GM11168 (cell line): Measurements from ENCODE around the gene TTC7B.
"Not testable (repeated sequence)": the region's sequence is repeated elsewhere in the genome, so short reads cannot be mapped to it uniquely, and the experiment has no call there.

Experiments
- in situ Hi-C: fragments of 300-500 bp; cut with MboI; formaldehyde crosslinking; loops from one replicate; pipeline ENCODE4 v1.12.0; 2022; ENCODE audit warnings: low sequenced_read_pairs; ENCODE audit not compliant: unreplicated experiment

The TTC7B gene

GRCh38 chr14:90815822-90816662 lies at the start of gene TTC7B:
Gene TTC7B (minus strand): TSS chr14:90816430. CDS start chr14:90816295, 135 bp downstream.
- in situ Hi-C loops: no loop called here

GRCh38 chr14:90864741-90865140 lies 48.5 kb upstream of the TTC7B start:
- in situ Hi-C loops: no loop called here

- in situ Hi-C loops: no loop called here
These were observed 42.3 kb upstream of the TTC7B start for GRCh38 chr14:90858511-90858910.

- in situ Hi-C loops: no loop called here
These were observed 41.6 kb upstream of the TTC7B start for GRCh38 chr14:90857866-90858265.

DNA sequence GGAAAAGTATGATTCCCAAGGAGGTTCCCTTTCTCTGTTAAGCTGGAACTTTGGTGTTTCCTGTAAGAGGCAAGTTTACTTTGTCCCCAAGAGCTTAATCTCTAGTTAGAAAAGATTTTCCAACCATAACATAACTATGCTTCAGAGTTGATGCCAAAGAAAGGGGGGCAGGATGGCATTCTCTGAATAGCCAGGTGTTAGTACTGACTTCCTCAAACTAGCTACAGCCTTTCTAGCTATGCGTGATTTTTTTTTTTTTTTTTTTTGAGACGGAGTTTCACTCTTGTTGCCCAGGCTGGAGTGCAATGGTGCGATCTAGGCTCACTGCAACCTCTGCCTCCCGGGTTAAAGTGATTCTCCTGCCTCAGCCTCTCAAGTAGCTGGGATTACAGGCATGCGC lies 39.9 kb upstream of the TTC7B start:
- in situ Hi-C loops: not testable (repeated sequence)

- in situ Hi-C loops: no loop called here
These were observed 36.9 kb upstream of the TTC7B start for GRCh38 chr14:90853116-90853515.

DNA sequence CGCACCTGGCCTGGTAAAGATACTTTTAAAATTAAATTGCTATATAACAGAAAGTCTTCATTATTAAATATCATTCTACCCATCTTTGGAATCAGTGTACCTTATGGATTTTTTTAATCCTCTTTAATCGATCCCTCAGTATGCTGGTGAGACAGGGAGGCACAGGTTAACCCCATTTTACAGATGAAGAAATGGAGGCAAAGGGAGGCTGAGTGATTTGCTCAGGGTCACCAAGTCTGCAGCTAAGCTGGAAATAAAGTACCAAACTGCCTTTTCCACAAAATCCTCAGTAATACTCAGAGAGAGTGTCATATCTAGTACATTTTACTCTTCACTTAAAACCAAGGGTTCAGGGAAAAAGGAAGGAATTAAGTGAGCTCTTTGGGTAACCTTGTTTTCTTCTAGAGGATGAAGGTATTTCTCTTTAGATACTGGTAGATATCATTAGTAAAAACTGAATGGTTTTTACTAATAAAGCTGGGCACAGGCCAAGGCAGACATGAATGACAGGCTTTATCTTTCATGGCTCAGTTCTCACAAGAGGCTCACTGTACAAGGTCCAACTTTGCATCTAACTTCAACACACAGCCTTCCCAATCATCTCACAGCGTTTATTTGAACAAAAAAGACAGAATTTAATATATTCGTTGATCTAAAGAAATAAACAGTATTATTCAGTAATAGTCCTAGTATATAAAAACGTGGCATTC lies 35.3 kb upstream of the TTC7B start:
- in situ Hi-C loops: no loop called here

GRCh38 chr14:90850487-90850886 lies 34.3 kb upstream of the TTC7B start:
- in situ Hi-C loops: no loop called here

DNA sequence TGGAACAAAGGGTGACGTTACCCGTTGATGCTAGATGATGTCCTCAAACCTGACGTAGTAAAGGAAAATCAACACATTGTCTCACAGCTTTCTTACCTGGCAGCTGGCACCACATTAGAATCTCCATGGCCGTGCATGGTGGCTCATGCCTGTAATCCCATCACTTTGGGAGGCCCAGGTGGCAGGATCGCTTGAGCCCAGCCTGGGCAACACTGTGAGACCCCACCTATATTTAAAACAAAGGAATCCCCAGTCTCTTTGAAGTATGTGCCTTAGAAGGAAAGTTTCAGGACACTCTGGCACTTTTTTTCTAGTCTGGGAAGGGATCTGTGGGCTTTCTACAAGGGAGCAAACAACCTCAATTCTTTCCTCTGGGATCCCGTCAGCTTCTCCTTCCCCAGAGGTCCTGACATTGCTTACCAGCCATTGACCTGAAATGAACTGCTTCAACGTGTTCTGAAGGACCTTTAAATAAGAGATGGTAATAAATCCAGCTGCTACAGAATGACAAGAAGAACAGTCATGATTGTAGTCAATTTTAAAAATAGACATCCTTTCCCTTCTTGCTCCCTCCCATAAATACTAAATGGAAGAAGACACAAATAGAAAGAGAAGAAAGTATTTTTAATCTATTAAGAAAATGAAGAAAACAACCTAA lies 33.7 kb upstream of the TTC7B start:
- in situ Hi-C loops: no loop called here

DNA sequence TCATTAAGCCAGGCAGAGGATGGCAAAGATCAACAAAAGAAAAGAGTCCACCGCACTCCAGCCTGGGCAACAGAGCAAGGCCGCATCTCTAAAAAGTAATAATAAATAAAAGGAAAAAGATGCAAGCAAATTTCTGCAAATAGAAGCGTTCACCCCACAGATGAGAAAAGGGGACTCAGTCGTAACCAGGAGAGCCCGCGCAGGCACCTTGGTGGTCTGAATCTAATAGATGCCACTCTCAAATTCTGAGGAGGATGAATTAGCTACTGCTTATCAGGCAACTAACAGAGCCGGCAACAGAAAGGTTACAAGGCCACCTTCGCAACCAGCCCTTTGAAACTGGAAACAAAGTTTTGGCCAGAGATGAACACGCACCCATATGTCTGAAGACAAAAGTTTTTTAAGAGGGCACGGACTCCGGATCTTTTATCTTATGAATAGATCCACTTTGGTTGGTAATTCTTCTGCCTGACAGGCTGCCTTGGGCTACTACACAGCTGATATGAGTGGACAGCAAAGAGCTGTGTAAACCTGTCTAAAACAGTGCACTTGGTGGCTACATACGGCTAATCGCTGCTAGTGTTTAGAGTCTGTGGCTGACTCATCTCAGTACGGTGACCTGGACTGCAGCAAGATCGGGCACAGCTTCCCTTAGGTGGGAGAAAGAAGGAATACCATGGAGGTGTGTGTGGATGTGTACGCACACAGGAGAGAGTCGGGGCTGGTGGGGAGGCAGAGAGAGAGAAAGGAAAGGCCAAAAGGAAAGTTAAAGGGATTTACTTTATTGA lies 32.9 kb upstream of the TTC7B start:
- in situ Hi-C loops: no loop called here

GRCh38 chr14:90846511-90846910 lies 30.3 kb upstream of the TTC7B start:
- in situ Hi-C loops: no loop called here

DNA sequence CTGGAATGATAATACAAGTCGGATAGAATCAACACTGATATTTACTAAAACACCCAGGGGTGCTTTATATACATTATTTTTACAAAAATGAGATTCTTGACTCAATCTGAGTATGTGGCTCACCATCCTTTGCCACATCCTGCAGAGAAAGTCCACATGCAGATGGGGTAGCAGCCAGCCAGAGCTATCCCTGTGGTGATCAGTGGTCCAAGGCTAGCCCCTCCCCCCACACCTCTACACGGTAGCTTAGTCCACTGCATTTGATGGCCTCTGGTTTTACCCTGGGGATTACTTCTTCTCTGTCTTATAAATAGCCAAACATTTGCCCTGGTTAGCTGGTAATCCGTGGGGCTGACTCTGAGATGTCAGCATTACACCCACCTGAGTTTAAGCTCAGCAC lies 28.1 kb upstream of the TTC7B start:
- in situ Hi-C loops: no loop called here

DNA sequence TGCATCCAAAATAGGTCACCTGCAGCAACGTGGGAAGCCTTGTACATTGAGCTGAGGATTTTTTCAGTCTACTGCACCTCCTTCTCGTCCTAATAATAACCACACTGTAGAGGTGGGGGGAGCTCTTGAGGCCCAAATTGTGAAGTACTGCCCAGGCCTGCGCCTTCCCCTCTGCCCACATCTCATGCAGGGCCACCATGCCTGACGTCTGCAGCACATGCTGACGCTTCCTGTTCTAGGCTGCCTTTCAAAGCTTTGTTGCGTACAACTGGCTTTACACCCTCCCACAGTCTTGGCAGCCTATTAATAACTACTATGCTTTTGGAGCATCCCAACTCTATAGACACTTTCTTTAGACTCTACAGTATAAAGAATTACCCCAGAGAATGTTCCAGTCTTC lies 26.5 kb upstream of the TTC7B start:
- in situ Hi-C loops: no loop called here

GRCh38 chr14:90840667-90841066 lies 24.4 kb upstream of the TTC7B start:
- in situ Hi-C loops: not testable (repeated sequence)

GRCh38 chr14:90839889-90840266 lies 23.6 kb upstream of the TTC7B start:
- in situ Hi-C loops: no loop called here

DNA sequence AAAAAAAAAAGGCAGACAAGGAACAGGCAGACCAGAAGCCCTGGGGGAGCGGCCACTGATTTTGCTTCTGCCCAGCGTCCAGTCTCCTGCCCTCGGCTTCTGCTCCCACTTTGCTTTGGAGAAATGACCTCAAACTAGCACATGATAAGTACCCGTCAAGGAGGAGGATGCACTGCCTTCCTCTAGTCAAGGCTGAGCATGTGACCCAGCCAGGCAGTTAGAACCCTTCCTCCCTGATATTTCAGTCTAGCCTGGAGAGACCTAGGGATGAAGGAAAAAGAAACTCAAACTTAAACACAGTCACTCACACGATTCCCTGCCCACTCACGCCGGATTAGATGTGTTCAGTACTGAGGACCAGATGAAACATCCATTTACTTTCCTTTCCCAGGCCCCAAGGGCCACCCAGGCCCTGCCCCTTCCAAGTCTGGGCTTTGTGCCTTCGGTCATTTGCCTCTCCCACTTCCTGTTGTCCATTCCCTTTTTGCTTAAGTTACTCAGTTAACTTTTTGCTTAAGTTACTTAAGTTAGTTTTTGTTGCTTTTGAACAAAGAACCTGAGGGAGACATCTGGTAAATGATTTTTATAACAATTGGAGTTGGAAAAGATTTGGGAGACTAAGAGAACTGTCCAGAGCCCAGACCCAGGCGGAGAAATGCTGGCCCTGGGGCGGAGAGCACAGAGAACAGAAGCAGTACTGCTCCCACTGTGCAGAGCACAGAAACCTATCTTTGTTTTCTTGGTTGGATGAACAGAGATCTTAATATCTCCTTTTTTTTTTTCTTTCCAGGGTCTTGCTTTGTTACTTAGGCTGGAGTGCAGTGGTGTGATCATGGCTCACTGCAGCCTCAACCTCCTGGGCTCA lies 23.0 kb upstream of the TTC7B start:
- in situ Hi-C loops: no loop called here

DNA sequence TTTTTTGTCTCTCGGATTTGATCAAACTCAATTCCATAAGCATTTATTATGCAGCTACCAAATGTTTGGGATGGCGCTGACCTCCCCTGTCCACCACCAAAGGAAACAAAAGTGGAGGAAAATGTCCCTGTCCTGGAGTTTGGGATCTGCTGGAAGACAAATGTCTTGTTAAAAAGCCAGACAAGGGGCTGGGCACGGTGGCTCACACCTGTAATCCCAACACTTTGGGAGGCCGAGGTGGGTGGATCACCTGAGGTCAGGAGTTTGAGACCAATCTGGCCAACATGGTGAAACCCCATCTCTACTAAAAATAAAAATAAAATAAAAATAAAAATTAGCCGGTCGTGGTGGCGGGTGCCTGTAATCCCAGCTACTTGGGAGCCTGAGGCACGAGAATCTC lies 22.3 kb upstream of the TTC7B start:
- in situ Hi-C loops: not testable (repeated sequence)

- in situ Hi-C loops: no loop called here
These were observed 21.1 kb upstream of the TTC7B start for GRCh38 chr14:90837355-90837754.

- in situ Hi-C loops: no loop called here
These were observed 20.4 kb upstream of the TTC7B start for GRCh38 chr14:90836692-90837063.

DNA sequence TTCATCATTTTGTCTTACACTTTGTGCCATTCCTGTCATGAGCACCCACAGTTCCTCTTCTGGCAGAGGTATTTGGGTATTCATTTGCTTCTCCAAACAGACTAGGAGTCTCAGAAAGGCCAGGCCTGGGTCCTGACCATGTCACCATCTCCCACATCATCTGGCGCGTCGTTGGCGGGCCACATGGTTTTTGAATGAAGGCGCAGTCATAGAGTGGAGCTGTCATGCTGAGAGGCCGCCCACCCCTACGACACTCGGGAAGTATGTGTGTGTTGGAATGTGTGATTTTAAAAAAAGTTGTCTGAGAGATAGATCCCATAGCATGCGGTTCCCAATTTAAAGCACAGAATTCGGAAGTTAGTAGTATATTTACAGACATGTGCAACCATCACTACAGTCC lies 15.6 kb upstream of the TTC7B start:
- in situ Hi-C loops: no loop called here
